NCI-H2196 treated with DMSO at 0.1 percent for 48 hours (cell line): Measurements from ENCODE around the gene MAP2K4.
"Not testable (repeated sequence)": the region's sequence is repeated elsewhere in the genome, so short reads cannot be mapped to it uniquely, and the experiment has no call there.

Experiments used
- DNase-seq: peaks from one replicate; lab custom pipeline; 2025; ENCODE audit not compliant: unreplicated experiment; lab: John Stamatoyannopoulos, UW

MAP2K4 gene

DNA sequence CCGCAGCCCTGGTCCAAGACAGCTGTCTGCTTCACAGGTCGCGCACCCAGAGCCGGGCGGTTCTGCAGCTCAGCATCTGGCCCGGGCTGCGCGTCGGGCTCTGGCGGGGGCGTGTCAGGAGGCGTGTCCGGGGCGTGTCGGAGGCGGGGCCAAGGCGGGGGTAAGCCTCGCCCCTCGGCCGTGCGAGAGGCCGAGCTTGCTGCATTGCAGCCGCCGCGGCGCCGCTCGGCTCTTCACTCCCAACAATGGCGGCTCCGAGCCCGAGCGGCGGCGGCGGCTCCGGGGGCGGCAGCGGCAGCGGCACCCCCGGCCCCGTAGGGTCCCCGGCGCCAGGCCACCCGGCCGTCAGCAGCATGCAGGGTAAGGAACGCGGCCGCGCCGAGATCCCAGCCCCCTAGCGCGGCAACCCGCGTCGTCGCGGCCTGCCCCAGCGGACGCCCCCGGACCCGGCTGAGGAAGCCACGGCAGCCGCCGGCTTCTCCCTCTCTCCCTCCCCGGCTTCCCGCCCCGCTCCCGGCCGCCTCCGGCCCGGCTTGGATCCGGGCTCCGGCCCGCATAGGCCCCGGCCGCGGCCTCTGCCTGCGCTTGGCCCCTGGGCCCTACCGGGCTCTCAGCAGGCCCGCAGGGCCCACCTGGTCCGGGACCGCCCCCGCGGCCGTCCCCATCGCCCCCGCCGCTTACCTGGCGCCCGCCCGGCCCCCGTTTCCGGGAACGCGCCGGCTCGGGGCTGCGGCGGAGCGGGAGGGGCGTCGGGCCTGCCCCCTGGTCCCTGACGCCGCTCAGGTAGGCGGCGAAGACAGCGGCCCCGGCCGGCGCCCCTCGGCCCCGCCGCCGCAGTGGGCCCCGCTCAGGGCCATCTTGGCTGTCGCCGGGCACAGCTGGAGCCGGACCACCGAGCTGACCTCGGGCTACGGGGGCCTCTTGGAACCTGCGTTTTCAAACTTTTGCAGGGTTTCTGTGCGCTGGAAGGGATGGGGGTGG is at the start of gene MAP2K4:
Gene MAP2K4 (plus strand): TSS at position 236 of the 981 bp plus-strand sequence. CDS start 10 bp downstream, at position 246.
- peak; percentile 38 for DNase-seq

DNA sequence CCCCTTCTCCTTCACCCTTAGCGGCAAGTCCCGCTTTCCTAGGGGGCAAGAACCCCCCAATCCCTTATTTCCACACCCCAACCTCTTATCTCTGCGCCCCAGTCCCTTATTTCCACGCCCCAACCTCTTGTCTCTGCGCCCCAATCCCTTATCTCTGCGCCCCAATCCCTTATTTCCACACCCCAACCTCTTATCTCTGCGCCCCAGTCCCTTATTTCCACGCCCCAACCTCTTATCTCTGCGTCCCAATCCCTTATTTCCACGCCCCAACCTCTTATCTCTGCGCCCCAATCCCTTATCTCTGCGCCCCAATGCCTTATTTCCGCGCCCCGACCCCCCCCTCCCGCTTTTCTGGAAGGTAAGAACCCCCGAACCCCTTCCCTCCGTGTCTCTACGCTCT is 47.9 kb upstream of the MAP2K4 start:
- DNase-seq, result not testable (repeated sequence)

DNA sequence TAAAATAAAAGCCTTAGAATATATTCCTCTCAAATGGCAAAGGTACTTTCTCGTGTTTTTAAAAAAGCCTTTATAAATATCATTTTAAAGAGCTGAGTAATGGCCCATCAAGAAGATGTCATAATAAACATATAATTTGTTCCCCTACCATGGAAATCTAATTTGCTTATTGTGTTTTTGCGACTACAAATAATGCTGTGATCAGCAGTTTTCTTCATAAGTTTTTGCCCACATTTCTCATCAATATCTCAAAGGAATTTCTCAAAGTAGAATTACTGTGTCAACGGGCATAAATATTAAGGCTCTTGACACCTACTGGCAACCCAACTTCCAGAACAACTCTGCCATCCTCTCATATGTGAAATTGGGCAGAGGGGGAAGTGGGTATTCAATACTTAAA is 40.9 kb upstream of the MAP2K4 start:
- DNase-seq, result no peak

DNA sequence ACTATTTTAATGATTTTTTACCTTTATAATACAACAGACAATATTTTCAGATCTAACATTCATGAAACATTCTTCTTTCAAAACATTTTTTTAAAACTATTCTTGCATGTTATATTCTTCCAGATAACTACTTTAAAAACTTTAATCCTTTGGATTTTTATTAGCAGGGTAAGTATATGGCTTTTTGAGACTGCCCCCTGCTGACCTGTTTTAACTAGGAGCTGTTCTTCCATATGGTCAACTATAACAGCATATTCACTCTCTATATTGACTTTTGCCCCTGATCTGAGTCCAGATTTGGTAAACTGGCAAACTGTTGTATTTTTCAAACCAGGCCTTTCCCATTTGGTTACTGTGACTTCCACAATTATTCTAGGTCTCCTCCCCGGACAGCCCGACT is 39.9 kb upstream of the MAP2K4 start:
- no peak for DNase-seq

DNA sequence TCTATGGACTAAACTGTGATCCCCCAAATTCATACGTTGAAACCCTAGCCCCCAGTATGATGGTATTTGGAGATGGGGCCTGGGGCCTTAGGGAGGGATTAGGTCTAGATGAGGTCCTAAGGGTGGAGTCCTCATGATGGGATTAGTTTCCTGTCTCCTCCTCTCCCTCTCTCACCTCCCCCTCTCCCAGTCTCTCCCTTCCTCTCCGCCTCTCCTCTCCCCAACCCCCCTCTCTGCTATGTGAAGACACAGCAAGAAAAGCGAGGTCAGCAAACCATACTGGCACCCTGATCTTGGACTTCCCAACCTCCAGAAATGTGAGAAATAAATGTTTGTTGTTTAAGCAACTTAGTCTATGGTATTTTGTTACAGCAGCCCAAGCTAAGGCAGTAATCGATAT is 38.8 kb upstream of the MAP2K4 start:
- no peak for DNase-seq

DNA sequence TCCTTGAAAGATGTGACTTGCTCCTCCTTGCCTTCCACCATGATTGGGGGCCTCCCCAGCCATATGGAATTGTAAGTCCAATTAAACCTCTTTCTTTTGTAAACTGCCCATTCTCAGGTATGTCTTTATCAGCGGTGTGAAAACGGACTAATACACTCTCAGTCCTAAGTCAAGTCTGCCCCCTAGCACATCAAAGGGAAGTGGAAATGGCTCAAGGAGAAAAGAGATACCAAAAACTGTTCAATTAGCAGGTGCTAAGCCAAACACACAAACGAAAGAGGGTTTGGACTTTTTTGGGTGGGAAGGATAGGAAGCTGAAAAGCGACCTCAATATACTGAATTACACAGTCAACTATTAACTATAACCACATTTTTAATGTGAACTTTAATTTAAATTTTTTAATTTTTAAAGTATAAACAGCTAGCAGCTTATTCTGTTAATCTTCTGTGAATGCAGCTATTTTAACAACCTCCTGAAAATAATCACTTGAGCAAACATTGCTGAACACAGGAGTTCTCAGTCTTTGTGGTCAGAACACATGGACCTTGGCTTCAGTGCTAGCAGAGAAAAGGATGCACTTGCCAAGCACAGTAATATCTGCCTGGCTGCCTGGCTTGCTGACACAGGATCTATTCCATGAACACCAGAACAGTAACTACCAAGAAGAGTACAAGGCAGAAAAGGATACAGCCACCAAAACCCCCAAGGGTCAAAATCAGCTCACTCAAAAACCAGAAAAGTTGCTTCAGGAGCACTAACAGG is 34.3 kb upstream of the MAP2K4 start:
- no peak for DNase-seq

DNA sequence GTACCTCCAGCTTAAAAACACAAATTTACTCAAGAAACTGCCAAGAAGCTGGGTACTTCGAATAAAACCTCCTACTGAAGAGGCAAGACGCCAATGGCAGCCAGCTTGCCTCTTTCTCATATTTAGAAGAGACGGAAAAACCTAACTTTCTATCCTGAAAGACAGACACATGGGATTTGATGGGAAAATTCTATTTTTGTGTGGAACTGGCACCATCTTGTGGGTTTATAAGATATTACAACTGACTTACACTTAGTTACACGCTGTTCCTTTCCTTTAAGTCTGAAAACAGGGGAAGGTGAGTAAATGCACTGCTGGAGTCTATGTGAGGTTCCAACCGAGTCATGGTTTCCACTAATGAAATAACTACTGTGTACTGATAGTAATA is 33.7 kb upstream of the MAP2K4 start:
- DNase-seq, result no peak

DNA sequence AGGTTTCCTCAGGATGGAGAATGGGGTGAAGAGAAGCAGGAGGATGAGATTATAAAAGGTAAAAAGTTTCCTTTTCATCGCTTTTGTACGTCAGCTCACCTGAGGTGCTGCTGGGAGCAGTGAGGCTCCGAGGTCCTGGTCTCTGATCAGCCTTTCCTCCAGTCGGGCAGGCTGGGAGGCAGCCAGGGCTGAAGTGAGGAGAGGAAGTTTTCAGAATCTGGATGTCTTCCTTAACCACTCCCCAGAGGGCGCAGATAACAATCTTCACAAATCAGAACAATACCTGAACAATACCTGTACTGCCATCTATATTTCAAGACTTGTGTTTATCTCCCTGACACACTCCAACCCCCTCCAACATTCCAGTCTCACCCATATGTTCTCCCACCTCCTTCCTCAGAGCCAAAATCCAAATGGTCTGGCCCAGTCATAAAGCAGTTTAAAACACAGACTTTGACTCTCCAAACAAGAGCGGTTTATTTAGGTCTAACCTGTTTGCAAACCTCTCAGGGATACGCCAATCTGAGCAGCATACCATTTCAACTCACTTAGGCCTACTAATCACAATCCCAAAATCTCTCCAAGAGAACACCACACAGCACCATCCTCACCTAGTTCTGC is 30.2 kb upstream of the MAP2K4 start:
- DNase-seq, result no peak

DNA sequence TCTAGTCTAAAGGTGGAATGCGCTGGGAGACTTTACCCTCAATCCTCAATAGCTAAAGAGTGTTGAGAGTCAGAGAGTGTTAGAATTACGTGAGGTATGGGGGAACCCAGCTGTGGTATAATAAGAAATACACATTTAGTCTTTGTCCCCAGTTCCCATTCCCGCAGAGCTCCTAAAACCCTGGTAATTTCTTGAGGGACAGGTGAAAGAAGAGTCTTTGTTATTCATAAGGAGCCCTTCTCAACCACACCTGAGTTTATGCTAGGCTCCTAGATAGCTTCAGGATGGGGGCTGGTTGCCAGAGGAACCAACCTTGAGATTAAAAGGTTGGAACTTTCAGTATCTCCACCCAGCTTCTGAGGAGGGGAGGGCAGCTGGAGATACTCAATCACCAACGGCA is 29.2 kb upstream of the MAP2K4 start:
- DNase-seq, result no peak

DNA sequence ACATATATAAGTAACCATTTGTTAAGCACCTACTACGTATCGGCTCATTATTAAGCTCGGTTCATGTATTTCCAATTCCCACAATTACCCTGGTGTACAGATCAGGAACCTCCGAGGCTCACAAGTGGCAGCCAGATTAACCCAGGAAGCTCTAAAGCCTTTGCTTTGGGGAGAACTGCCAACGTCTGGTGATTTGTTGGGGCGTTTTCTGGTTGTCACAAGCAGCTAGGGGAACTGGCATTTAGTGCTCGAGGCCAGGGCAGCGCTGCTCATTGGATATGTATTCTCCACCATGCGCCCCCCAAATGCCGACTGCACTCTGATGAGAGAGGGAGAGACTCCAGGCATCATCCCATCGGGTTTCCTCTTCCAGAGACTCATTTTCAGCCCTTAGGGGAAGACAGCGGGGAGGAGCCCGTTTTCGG is 23.9 kb upstream of the MAP2K4 start:
- DNase-seq, result no peak

DNA sequence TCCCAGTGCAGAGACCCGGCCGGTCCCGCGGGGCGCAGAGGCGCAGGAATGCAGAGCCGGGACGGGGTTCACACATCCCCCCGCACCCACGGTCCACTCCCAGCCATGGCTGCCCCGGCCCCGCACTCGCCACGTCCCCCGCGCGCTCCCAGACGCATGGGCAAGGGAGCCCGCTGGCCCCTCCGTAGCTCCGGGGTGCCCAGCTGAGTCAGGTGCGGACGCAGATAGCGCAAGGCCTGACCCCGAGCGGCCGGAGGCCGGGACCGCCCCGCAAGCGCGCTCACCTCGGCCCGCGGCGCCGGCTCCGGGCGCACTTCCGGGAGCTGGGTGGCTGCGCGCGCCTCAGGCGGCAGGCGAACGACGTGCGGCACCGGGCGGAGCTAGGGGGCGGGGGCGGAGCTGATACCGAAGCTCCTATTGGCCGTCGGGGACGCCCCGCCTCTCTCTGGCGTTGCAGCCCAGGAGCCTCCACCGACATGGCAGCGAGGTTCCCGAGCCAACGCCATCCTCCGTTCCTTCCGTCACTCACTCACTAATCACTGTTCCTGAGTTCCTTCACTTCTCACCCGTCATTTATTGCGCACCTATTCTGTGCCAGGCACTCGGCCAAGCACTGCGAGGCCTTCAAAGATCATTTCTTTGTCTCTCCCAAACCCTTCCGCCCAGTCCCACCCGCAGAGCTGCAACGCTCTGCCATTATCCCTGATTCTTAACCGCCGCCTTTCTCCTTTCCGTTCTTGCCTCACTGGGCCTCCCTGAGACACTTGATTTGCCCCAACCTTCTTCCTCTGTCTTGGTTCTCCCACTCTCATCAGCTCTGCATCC is 23.3 kb upstream of the MAP2K4 start, which contains the start of gene ZNF18:
Gene ZNF18 (minus strand): TSS at position 329 of the 825 bp plus-strand sequence. CDS start 4,646 bp downstream, outside the sequence.
- DNase-seq, result peak; percentile 63

DNA sequence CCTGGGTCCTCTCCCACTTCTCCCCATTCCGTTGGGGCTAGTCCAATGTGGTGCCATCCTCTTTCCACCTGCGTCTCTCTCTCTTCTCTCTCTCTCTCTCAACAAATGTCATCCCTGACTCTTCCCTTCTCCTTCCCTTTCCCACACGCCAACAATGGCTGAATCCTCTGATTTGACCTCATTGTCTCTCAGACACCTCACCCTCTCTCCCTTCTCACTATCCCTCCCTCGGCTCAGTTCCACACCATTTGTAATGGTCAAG is 22.8 kb upstream of the MAP2K4 start:
- DNase-seq, result no peak

DNA sequence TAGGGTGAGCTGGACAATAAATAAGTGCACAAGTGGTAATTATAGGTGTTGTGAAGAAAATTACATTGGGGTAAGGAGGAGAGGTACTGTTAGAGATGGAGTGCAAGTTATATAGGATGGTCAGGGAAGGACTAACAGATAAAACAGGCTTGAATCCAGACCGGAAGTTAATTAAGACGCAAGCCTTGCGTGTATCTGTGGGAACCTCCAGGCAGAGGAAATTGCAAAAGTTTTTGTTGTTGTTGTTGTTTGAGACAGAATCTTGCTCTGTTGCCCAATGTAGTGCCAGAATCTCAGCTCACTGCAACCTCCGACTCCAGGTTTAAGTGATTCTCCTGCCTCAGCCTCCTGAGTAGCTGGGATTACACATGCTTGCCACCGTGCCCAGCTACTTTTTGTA is 21.0 kb upstream of the MAP2K4 start:
- DNase-seq, result no peak

DNA sequence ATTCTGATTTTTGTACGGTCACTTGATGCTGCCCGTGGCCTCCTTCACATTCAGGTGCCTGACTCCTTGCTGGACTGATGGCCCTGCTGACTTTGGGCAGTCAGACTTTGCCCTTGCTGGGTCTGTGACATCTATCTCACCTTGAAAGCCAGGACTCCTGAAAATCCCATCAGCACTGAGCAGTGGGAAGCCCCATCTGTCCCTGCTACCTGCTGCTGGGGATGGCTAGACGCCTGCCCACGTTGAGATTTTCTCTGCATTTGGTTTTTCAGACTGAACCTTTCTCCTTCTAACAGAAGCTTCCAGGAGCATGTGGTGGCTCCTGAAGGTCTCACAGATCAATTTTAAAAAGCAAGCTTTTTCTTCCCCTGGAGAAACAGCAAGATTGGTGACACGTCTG is 13.2 kb upstream of the MAP2K4 start:
- no peak for DNase-seq

DNA sequence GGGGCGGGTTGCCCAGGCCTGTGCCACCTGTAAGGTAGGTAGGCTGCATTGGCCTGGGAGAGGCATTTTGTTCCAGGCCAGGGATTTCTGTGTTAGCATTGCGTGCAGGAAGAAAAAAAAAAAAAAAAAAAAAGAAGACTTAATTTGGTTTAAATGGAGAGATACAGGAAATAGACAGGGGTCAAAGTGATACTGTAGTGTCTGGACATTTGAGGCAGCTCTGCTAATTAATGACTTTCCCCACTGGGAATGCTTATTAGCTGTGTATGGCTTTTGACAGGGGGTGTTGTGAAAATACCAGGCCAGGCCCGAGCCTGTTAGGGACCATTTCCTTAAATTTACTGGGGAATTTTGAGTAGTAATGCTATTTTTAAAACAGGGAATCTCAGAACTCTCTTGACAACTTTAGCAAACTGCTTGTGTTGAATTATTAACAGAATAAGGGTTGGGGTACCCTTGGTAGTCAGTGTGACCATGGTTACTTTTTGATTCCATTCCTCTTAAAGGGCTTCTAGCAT is 1.0 kb downstream of the MAP2K4 start:
- no peak for DNase-seq

DNA sequence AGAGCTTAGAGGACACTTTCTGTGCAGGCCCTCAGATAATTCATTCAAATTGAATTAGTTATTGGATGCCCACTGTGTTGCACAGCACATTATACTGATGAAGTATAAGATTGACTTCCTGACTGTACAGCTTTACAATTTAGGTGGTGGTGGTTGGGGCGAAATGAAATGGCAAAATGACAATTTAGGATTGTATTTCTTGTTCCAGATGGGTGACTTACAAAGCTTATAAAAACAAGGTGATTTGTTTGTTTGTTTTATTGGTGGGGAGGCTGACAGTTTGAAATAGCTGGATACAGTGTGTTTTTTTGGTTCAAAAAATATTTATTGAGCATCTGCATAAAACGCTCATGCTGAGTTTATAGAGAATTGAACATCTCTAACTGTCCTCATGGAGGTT is 1.6 kb downstream of the MAP2K4 start:
- DNase-seq, result no peak

DNA sequence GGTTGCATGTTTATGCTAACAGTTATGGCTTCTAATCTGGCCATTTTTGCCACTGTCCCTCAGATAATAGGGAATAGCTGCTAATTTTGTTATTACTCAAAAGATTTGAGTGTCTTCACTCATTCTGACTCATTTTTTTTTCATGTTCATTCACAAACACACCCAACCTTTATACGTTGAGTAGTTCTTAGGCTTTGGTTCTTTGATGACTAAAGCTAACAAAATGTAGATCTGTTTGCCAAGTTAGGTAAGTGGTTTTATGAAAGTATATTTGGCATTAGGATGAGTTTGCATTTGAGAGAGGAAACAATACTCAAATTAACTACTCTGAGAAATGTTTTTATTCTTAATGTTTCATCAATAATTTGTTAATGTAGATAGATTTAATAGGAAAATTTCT is 3.6 kb downstream of the MAP2K4 start:
- DNase-seq, result no peak

DNA sequence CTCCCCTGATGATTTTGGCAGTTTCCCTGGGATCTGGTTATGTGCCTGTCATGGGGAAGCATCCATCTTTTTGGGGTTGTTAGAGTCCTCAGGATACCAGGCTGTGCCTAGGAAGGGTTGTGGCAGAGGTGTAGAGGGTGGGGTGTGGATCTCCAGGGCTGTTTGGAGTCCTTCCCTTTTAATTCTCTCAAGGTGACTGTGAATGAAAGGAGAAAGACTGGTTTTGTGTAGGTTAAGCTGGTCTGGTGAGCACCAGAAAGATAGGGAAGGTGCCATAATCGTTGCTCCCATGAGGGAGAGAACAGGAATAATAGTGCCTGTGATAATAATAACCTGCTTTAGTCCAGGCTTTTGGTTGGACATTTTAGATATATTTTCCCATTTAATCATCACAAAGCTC is 7.0 kb downstream of the MAP2K4 start:
- DNase-seq, result no peak

DNA sequence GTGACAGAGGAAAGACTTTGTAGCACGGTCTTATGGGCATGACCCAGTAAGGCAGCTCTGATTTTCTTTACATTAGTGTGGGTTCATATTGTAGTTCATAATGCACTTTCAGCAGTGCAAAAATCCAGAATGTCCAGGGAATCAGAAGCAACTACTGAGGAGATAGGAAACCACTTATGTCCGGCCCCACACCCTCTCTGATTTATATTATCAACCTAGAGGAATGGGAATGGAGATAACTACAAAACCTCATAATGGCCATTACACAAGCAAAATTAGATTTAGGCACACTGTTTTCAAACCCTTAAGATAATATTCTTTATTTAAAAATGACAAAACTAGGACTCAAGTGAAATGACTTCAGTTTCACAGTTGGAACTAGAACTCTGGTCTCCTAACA is 7.9 kb downstream of the MAP2K4 start:
- no peak for DNase-seq

DNA sequence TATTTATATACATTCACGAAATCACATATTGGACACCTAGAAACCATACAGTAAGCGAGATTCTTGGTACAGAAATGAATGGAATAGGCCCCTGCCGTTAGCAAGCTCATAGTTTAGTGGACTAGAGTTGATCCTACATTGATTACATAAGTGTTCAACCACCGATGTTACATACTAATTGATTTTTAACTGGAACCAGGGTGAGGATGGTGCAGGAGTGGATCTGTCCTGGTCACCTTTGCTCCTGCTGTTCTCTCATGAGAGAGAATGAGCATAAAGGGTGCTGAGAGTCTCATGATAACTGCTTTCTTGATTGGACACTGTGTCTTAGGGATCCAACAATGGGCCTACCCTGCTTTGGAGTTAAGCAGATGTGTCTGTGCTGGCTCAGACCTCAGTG is 13.9 kb downstream of the MAP2K4 start:
- DNase-seq, result no peak

DNA sequence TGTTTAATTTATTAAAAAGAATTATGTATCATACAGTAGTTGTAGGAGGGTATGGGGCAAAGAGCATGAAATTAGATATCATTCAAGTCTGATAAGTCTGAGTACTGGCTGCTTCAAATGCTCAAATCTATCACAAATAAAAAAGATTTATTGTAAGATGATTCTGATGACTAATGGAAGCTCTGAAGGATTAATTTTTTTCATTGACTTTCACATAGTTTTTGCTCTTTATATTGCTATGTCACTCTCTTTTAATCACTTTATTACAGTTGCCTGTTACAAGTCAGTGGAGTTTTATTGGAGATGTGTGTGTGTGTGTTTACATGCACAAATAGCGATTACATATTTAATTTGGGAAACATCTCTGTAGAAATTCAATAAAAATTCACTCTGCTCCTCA is 15.0 kb downstream of the MAP2K4 start:
- DNase-seq, result no peak
